HG02798 (cell line): ENCODE measurements around the gene ADAD2.

ENCODE experiments used
- ATAC-seq: cut with Tn5 transposase; IDR thresholded peaks from one replicate; pipeline ENCODE4 v1.9.1; 2021; ENCODE audit warnings: mild to moderate bottlenecking; ENCODE audit not compliant: unreplicated experiment, poor library complexity

ADAD2 gene

GRCh38 chr16:84220851-84221250 is 29.9 kb downstream of the ADAD2 start:
- ATAC-seq, result no peak

- ATAC-seq, result no peak
Measured at GRCh38 chr16:84223456-84223855, 32.5 kb downstream of the ADAD2 start.

- no peak for ATAC-seq
Measured at GRCh38 chr16:84224554-84224953, 33.6 kb downstream of the ADAD2 start.

GRCh38 chr16:84225126-84225525 is 34.2 kb downstream of the ADAD2 start:
- ATAC-seq, result no peak

- no peak for ATAC-seq
Measured at GRCh38 chr16:84225571-84225970, 34.6 kb downstream of the ADAD2 start.

- no peak for ATAC-seq
Measured at GRCh38 chr16:84226026-84226425, 35.1 kb downstream of the ADAD2 start.

- ATAC-seq, result no peak
Measured at GRCh38 chr16:84227548-84227947, 36.6 kb downstream of the ADAD2 start.

DNA sequence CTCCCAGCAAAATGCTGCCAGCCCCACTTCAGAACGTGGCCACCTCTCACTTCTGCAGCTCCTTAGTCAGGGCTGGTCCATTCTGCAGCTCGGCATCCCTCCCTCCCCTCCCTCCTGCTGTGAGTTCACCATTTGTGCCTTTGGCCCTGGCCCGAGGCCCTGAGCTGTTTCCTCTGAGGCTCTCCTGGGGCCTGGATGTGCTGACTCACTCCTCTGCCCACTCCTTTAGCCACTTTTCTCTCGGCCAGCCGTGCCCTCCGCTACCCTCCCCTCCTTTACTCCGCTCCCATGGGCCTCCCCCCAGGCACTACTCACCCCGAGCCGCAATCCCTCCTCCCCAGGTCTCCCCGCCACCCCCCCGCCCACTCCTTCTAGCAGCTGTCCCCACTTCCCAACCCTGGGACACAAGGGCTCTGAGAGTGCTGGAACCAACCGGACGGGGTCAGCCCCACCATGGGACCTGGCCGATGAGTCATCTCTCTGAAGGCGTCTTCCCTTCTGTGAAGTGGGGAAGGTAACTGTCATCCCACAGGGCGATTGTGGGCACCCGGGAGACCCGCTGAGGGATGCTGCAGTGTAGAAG is 37.4 kb downstream of the ADAD2 start:
- no peak for ATAC-seq

GRCh38 chr16:84229471-84229870 is 38.5 kb downstream of the ADAD2 start:
- ATAC-seq, result no peak

GRCh38 chr16:84232060-84232459 is 41.1 kb downstream of the ADAD2 start:
- ATAC-seq, result no peak

DNA sequence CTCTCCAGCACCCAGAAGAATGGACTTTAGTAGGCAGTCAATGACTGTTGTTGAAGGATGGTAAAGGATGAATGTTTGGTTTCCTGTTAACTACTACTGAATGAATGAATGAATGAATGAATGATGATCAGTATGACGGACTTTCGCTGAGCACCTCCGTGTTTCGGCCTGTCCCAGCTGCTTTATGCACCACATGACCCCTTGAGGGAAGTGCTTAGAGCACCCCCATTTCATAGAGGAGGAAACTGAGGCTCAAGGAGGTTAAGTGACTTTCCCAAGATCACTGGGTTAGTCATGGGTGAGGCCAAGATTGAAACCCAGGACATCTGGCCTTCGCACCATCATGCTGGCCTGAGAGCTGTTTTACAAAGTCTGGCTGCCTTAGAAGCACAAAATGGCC is 42.0 kb downstream of the ADAD2 start:
- no peak for ATAC-seq

- ATAC-seq, result no peak
Measured at GRCh38 chr16:84233748-84234147, 42.8 kb downstream of the ADAD2 start.

- no peak for ATAC-seq
Measured at GRCh38 chr16:84234321-84235241, 43.6 kb downstream of the ADAD2 start.

GRCh38 chr16:84236671-84237070 is 45.7 kb downstream of the ADAD2 start:
- ATAC-seq, result no peak

GRCh38 chr16:84237994-84238750 is 47.2 kb downstream of the ADAD2 start:
- ATAC-seq, result no peak

DNA sequence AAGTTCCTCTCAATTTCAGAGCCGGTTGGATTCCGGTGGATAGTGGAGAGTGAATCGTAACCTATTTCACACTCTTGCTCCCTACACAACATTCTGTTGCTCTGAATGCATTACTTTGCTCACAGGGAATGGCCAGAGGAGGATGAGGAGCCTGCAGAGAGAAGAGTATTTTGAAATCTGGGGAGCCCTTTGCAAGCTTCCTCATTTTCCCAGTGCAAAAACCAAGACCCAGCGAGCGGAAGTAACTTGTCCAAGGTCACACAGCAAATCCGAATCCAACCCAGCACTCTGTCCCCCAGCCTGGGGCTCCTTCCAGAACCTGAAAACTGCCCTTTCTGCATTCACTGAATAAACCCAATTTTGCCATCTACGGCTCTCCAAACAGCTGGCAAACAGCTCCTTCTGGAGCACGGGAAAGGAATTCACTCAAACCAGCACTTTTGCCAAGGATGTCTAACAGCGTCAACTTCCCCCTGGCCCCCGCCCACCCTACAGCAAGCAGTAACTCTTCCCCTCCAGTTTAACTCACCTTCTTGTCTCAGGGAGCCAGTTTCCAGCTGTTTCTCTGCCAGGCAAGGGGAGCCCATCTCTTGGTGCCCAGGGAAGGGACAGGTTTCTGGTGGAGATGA is 48.3 kb downstream of the ADAD2 start:
- ATAC-seq, result no peak

DNA sequence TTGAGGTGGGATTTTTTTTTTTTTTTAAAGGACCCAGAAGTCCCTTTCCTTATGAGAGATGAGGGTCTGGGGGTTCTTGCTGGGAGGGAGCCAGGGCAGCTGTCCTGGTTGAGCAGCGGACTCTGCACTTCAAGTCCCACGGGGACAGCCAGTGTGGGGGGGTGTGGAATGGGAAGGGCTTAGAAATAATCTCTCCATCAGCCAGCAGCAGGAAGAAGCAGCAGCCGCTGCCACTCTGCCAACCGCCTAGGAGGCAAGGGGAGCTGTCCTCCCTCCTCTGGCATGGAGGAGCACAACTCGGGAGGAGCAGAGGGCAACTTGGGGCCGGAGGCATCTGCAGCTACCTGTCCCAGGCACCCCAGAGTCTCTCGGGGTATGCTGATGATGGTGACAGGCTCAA is 49.0 kb downstream of the ADAD2 start, which contains the start of gene KCNG4:
TSS of gene KCNG4 (minus strand) at position 104 of the 400 bp plus-strand sequence. CDS start 2,527 bp downstream, outside the sequence.
- ATAC-seq, result no peak

GRCh38 chr16:84240455-84240854 is 49.5 kb downstream of the ADAD2 start:
- no peak for ATAC-seq

GRCh38 chr16:84241778-84242177 is 50.8 kb downstream of the ADAD2 start:
- no peak for ATAC-seq

- ATAC-seq, result no peak
Measured at GRCh38 chr16:84242839-84243238, 51.9 kb downstream of the ADAD2 start.
